HepG2 (cell line): ENCODE data around the gene MKNK1. TPM values are rescaled to one million over a fixed set of nuclear protein-coding genes. Genes with fewer than 3 reads are reported as not detected.
A peak's percentile ranks its signal among the peaks of the same experiment; 100 is the strongest.

Experiments used
- ARID5B ChIP-seq: IDR thresholded peaks from 2 replicates; pipeline ENCODE4 v1.4.0; 2020; ENCODE audit warnings: mild to moderate bottlenecking, missing genetic modification reagents
- ETS1 ChIP-seq: sonication (generic); formaldehyde crosslinking; IDR thresholded peaks from 2 replicates; pipeline ENCODE4 v1.4.0; 2020; ENCODE audit warnings: missing genetic modification reagents
- FOXO1 ChIP-seq: sonication (generic); formaldehyde crosslinking; IDR thresholded peaks from 2 replicates; pipeline ENCODE4 v1.4.0; 2020; ENCODE audit warnings: missing genetic modification reagents
- GFI1 ChIP-seq: sonication (generic); formaldehyde crosslinking; IDR thresholded peaks from 2 replicates; pipeline ENCODE4 v1.5.0; 2020; ENCODE audit warnings: missing genetic modification reagents, mild to moderate bottlenecking, borderline replicate concordance
- HMG20A ChIP-seq: IDR thresholded peaks from 2 replicates; pipeline ENCODE4 v1.6.1; 2016; ENCODE audit warnings: borderline replicate concordance
- HNF4A ChIP-seq: sonication (generic); formaldehyde crosslinking; IDR thresholded peaks from 2 replicates; pipeline ENCODE4 v1.4.0; 2020; ENCODE audit warnings: missing genetic modification reagents
- HNF4G ChIP-seq, 2 experiments: sonication (generic) in 1 of 2; formaldehyde crosslinking in 1 of 2; IDR thresholded peaks; 2 replicates each; pipeline versions ENCODE4 v1.4.0 to v1.6.1; 2011 to 2020; ENCODE audit warnings: borderline replicate concordance in 2 of 2, low read depth in 2 of 2, mild to moderate bottlenecking in 2 of 2, low read length in 1 of 2, missing genetic modification reagents in 1 of 2, moderate library complexity in 1 of 2
- HNRNPL ChIP-seq: fragments of 200-400 bp; formaldehyde crosslinking; IDR thresholded peaks from 2 replicates; pipeline ENCODE4 v1.6.1; 2017; ENCODE audit warnings: mild to moderate bottlenecking, low read depth, low read length
- NR2F6 ChIP-seq, 2 experiments: IDR thresholded peaks; 2 replicates each; pipeline ENCODE4 v1.6.1; 2016; ENCODE audit warnings: antibody characterized with exemption in 1 of 2, mild to moderate bottlenecking in 1 of 2
- ZNF687 ChIP-seq: sonication (generic); formaldehyde crosslinking; IDR thresholded peaks from 2 replicates; pipeline ENCODE4 v1.5.1; 2020; ENCODE audit warnings: mild to moderate bottlenecking, missing genetic modification reagents, moderate library complexity
- ZNF770 ChIP-seq: sonication (generic); formaldehyde crosslinking; IDR thresholded peaks from 2 replicates; pipeline ENCODE4 v1.5.0; 2020; ENCODE audit warnings: mild to moderate bottlenecking, missing genetic modification reagents
- ZSCAN21 ChIP-seq: sonication (generic); formaldehyde crosslinking; IDR thresholded peaks from 2 replicates; pipeline ENCODE4 v1.8.0; 2022; ENCODE audit warnings: mild to moderate bottlenecking, missing genetic modification reagents, moderate library complexity, borderline replicate concordance
- polyA plus RNA-seq, 8 experiments: library from polyadenylated mRNA; depleted of rRNA in 3 of 8; stranded (reverse) in 7 of 8; unstranded in 1 of 8; fragments of >200 nt; fragmentation: Illumina TruSeq in 4 of 8; extraction: Trizol in 4 of 8; gene quantifications; 2 replicates each; pipeline versions ENCODE4 v1.2.1 to v1.2.3, GENCODE V29; 2011 to 2016; ENCODE audit warnings: low read depth in 4 of 8, missing spikeins in 1 of 8, mixed read lengths in 1 of 8; ENCODE audit not compliant: insufficient read depth in 1 of 8
- total RNA-seq, 5 experiments: library from RNA; depleted of rRNA; stranded (reverse); fragments of >200 nt; fragmentation: Illumina TruSeq; extraction: Trizol; gene quantifications; 2 replicates each; pipeline ENCODE4 v1.2.3, GENCODE V29; 2016; ENCODE audit warnings: low read depth in 1 of 5

MKNK1 gene
- total and polyA plus RNA-seq, 2 of the 13 experiments (the other 11 are each of a cell fraction or from before 2014, with no cell fraction given), result 18.5 to 24.1 TPM

- peak; percentile 30; the same call in 1 of the 2 replicates for TF ChIP-seq ZNF687 (CRISPR knock-in tag)
- 0 out of 2 replicates have a peak, but pooled peaks have one; percentile 29 for TF ChIP-seq HMG20A (CRISPR knock-in tag)
- peak; percentile 39; the same call in 1 of the 2 replicates for TF ChIP-seq HNF4G (IDR thresholded peaks at IDR 0.05; ENCODE audit: borderline replicate concordance, low read depth, low read length)
- TF ChIP-seq HNF4G (CRISPR knock-in tag; IDR thresholded peaks at IDR 0.05; ENCODE audit: borderline replicate concordance, low read depth), result no peak
- TF ChIP-seq HNF4A, result peak; percentile 84
- TF ChIP-seq ZSCAN21, result no peak
- TF ChIP-seq NR2F6 (IDR thresholded peaks at IDR 0.05), result no peak
- peak; percentile 50; the same call in 1 of the 2 replicates for TF ChIP-seq NR2F6 (CRISPR knock-in tag; IDR thresholded peaks at IDR 0.05)
- TF ChIP-seq ARID5B (CRISPR knock-in tag), result peak; percentile 41; the same call in 1 of the 2 replicates
- no peak for TF ChIP-seq GFI1 (CRISPR knock-in tag)
- no peak for TF ChIP-seq ETS1 (CRISPR knock-in tag)
- 0 out of 2 replicates have a peak, but pooled peaks have one; percentile 29 for TF ChIP-seq HNRNPL
- TF ChIP-seq FOXO1, result 0 out of 2 replicates have a peak, but pooled peaks have one; percentile 10
- TF ChIP-seq ZNF770 (CRISPR knock-in tag), result 0 out of 2 replicates have a peak, but pooled peaks have one; percentile 43
These were observed 77.3 kb downstream of the MKNK1 start (continued) for GRCh38 chr1:46526691-46527291.
